Activated naive CD8-positive, alpha-beta T cell treated with anti-CD3 and anti-CD28 coated beads, Interleukin-2, amount 50 U/mL, for 24 hours (primary cell): ENCODE measurements around the gene PADI6.

Experiments
- ATAC-seq: fragments of 150-1000 bp; cut with Tn5 transposase; one replicate; pipeline ENCODE4 v1.10.0; 2021
- DNase-seq: peaks from one replicate; pipeline ENCODE4 v3.0.0; 2021
- H3K27ac Mint-ChIP-seq: one replicate; pipeline ENCODE4 v1.8.0; 2021; ENCODE audit warnings: mild to moderate bottlenecking, mixed read lengths
- H3K27me3 Mint-ChIP-seq: one replicate; pipeline ENCODE4 v1.8.0; 2021; ENCODE audit warnings: mixed read lengths
- H3K36me3 Mint-ChIP-seq: one replicate; pipeline ENCODE4 v1.8.0; 2021; ENCODE audit warnings: low read depth, mixed read lengths
- H3K4me1 Mint-ChIP-seq: one replicate; pipeline ENCODE4 v1.8.0; 2021; ENCODE audit warnings: mixed read lengths
- H3K4me3 Mint-ChIP-seq: one replicate; pipeline ENCODE4 v1.8.0; 2021; ENCODE audit warnings: mild to moderate bottlenecking, moderate library complexity, mixed read lengths
- H3K9me3 Mint-ChIP-seq: one replicate; pipeline ENCODE4 v1.8.0; 2021; ENCODE audit warnings: mixed read lengths

PADI6 gene

GRCh38 chr1:17348593-17349234, 23.3 kb upstream of the PADI6 start:
- H3K36me3 Mint-ChIP-seq, result no peaks in the 10 kb centered on the region
- H3K27me3 Mint-ChIP-seq, result no peaks in the 10 kb centered on the region
- ATAC-seq (no peak), DNase-seq (no peak)
- no peak overlapping the region for H3K4me3 Mint-ChIP-seq
- no peak overlapping the region for H3K27ac Mint-ChIP-seq
- peaks cover 8% of the 10 kb centered on the region for H3K4me1 Mint-ChIP-seq
- H3K9me3 Mint-ChIP-seq, result peaks cover 3% of the 10 kb centered on the region

- H3K9me3 Mint-ChIP-seq, result no peaks in the 10 kb centered on the region
- H3K27ac Mint-ChIP-seq, result peak overlapping the region; percentile 7
- H3K4me1 Mint-ChIP-seq, result peaks cover 8% of the 10 kb centered on the region
- ATAC-seq, result no peak
- H3K27me3 Mint-ChIP-seq, result no peaks in the 10 kb centered on the region
- H3K36me3 Mint-ChIP-seq, result no peaks in the 10 kb centered on the region
- H3K4me3 Mint-ChIP-seq, result no peak overlapping the region
- no peak for DNase-seq
Observed at GRCh38 chr1:17350083-17350482, 21.9 kb upstream of the PADI6 start.

DNA sequence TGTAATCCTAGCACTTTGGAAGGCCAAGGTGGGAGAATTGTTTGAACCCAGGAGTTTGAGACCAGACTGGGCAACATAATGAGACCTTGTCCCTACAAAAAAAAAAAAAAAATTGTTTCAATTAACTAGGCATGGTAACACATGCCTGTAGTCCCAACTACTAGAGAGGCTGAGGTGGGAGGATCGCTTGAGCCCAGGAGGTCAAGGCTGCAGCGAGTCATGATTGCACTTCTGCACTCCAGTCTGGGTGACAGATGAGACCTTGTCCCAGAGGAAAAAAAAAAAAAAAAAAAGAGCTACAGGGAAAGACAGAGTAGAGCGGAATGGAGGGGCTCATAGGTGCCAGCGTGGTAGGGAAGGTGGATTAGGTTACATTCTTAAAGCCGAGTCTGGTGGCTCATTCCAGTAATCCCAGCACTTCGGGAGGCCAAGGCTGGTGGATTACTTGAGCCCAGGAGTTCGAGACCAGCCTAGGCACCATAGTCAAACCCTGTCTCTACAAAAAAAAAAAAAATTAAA, 21.0 kb upstream of the PADI6 start:
- ATAC-seq (no peak), DNase-seq (no peak)
- Mint-ChIP-seq H3K27me3 (no peaks in the 10 kb centered on the region), H3K27ac (no peak overlapping the region), H3K36me3 (no peaks in the 10 kb centered on the region), H3K4me3 (no peak overlapping the region), H3K9me3 (no peaks in the 10 kb centered on the region), H3K4me1 (peaks cover 12% of the 10 kb centered on the region)

DNA sequence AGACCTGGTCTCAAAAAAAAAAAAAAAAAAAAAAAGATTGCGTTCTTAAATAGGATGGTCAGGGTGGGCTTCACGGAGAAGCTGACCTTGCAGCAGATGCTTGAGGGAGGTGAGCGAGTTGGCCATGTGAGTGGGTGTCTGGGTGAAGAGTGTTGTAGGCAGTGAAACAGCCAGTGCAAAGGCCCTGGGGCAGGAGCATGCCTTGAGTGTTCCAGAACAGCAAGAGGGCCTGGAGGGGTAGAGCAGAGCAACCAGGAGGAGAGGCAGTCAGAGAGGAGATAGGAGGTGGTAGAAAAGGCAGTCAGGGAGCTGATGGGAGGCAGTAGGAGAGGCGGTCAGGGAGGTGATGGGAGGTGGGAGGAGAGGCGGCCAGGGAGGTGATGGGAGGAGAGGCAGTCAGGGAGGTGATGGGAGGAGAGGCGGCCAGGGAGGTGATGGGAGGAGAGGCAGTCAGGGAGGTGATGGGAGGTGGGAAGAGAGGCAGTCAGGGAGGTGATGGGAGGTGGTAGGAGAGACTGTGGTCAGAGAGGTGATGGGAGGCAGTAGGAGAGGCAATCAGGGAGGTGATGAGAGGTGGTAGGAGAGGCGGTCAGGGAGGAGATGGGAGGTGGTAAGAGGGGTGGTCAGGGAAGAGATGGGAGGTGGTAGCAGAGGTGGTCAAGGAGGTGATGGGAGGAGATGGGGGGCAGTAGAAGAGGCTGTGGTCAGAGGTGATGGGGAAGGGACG, 20.2 kb upstream of the PADI6 start:
- no peak overlapping the region for H3K27ac Mint-ChIP-seq
- no peak for ATAC-seq

DNA sequence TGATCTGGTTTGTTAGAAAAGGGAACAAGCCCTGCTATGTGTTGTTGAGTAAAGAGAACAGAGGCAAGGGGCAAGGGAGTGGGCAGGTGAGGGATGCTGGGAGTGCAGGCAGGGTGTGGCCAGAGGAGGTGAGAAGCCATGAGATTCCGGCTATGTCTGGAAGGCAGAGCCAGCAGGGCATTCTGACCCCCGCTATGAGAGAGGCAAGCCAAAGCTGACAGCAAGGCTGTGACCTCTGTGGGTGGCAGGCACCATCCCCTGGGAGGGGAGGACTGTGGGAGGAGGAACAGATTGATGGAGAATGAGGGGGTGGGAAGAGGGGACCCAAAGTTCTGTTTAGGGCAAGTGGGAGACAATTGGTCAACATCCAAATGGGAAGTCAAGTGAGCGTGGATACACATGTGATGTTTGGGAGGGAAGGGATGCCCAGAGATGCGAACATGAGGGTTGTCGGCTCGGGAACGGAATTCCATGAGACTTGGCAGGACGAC, 19.5 kb upstream of the PADI6 start:
- H3K9me3 Mint-ChIP-seq, result no peaks in the 10 kb centered on the region
- no peaks in the 10 kb centered on the region for H3K27me3 Mint-ChIP-seq
- H3K36me3 Mint-ChIP-seq, result no peaks in the 10 kb centered on the region
- H3K4me3 Mint-ChIP-seq, result no peak overlapping the region
- H3K27ac Mint-ChIP-seq, result no peak overlapping the region
- no peak for ATAC-seq
- no peak for DNase-seq
- peaks cover 21% of the 10 kb centered on the region for H3K4me1 Mint-ChIP-seq

More for the DNA sequence above, 20.2 kb upstream of the PADI6 start:
- Mint-ChIP-seq H3K9me3 (no peaks in the 10 kb centered on the region), H3K27me3 (no peaks in the 10 kb centered on the region), H3K36me3 (no peaks in the 10 kb centered on the region), H3K4me3 (no peak overlapping the region), H3K4me1 (peaks cover 20% of the 10 kb centered on the region)
- DNase-seq, result no peak

DNA sequence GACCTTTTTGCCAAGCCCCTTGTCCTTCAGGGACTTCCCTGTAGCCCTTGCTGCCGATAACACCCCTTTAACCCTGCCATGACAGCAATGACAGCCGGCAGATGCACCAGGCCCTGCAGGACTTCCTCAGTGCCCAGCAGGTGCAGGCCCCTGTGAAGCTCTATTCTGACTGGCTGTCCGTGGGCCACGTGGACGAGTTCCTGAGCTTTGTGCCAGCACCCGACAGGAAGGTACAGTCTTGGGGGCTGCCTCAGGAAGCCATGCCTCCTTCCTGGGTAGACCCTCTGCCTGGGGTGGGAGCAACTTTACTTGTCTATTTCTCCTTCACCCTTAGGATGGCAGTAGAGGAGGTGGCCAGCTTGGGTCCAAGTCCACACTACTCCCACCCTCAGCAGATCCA, 16.1 kb upstream of the PADI6 start:
- peak overlapping the region; percentile 66 for H3K4me3 Mint-ChIP-seq
- peak overlapping the region; percentile 64 for H3K27ac Mint-ChIP-seq
- ATAC-seq (peak; percentile 88), DNase-seq (peak; percentile 40)
- no peaks in the 10 kb centered on the region for H3K9me3 Mint-ChIP-seq
- H3K36me3 Mint-ChIP-seq, result no peaks in the 10 kb centered on the region
- no peaks in the 10 kb centered on the region for H3K27me3 Mint-ChIP-seq
- H3K4me1 Mint-ChIP-seq, result peaks cover 13% of the 10 kb centered on the region

GRCh38 chr1:17356387-17357026, 15.5 kb upstream of the PADI6 start:
- peak overlapping the region; percentile 64 for H3K27ac Mint-ChIP-seq
- H3K4me1 Mint-ChIP-seq, result peaks cover 13% of the 10 kb centered on the region
- H3K36me3 Mint-ChIP-seq, result no peaks in the 10 kb centered on the region
- DNase-seq (peak; percentile 39), ATAC-seq (peak; percentile 20)
- peak overlapping the region; percentile 66 for H3K4me3 Mint-ChIP-seq
- H3K9me3 Mint-ChIP-seq, result no peaks in the 10 kb centered on the region
- H3K27me3 Mint-ChIP-seq, result no peaks in the 10 kb centered on the region

DNA sequence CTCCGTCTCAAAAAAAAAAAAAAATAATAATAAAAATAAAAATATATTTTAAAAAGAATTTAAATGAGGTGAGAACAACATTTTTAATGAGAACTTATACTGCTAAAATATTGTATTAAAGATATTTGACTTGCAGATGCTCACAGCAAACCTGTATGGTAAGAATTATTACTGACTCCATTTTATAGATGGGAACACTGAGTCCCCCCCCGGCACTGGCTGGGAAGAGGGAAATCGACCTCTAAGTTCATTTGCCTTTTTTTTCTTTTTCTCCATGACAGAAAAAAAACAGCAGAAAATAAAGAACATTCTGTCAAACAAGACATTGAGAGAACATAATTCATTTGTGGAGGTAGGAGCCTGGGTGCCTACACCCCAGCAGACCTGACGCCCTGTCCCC, 13.4 kb upstream of the PADI6 start:
- no peak overlapping the region for H3K27ac Mint-ChIP-seq
- DNase-seq (no peak), ATAC-seq (no peak)
- H3K4me3 Mint-ChIP-seq, result no peak overlapping the region
- H3K27me3 Mint-ChIP-seq, result no peaks in the 10 kb centered on the region
- H3K9me3 Mint-ChIP-seq, result no peaks in the 10 kb centered on the region
- H3K4me1 Mint-ChIP-seq, result peaks cover 13% of the 10 kb centered on the region
- no peaks in the 10 kb centered on the region for H3K36me3 Mint-ChIP-seq

GRCh38 chr1:17359031-17359430, 13.0 kb upstream of the PADI6 start:
- no peak overlapping the region for H3K4me3 Mint-ChIP-seq
- no peak overlapping the region for H3K27ac Mint-ChIP-seq
- H3K27me3 Mint-ChIP-seq, result no peaks in the 10 kb centered on the region
- H3K4me1 Mint-ChIP-seq, result peaks cover 13% of the 10 kb centered on the region
- DNase-seq (no peak), ATAC-seq (no peak)
- no peaks in the 10 kb centered on the region for H3K9me3 Mint-ChIP-seq
- no peaks in the 10 kb centered on the region for H3K36me3 Mint-ChIP-seq

- Mint-ChIP-seq H3K4me3 (no peak overlapping the region), H3K27me3 (no peaks in the 10 kb centered on the region)
- no peak for DNase-seq
Observed at GRCh38 chr1:17359808-17360207, 12.2 kb upstream of the PADI6 start.

GRCh38 chr1:17360272-17360956, 11.6 kb upstream of the PADI6 start:
- no peaks in the 10 kb centered on the region for H3K9me3 Mint-ChIP-seq
- H3K4me1 Mint-ChIP-seq, result peaks cover 13% of the 10 kb centered on the region
- no peak overlapping the region for H3K4me3 Mint-ChIP-seq
- no peaks in the 10 kb centered on the region for H3K27me3 Mint-ChIP-seq
- ATAC-seq (no peak), DNase-seq (no peak)
- H3K36me3 Mint-ChIP-seq, result no peaks in the 10 kb centered on the region
- H3K27ac Mint-ChIP-seq, result no peak overlapping the region

More at GRCh38 chr1:17359808-17360207, 12.2 kb upstream of the PADI6 start:
- H3K36me3 Mint-ChIP-seq, result no peaks in the 10 kb centered on the region
- H3K27ac Mint-ChIP-seq, result no peak overlapping the region
- no peaks in the 10 kb centered on the region for H3K9me3 Mint-ChIP-seq
- peaks cover 13% of the 10 kb centered on the region for H3K4me1 Mint-ChIP-seq
- ATAC-seq, result no peak

DNA sequence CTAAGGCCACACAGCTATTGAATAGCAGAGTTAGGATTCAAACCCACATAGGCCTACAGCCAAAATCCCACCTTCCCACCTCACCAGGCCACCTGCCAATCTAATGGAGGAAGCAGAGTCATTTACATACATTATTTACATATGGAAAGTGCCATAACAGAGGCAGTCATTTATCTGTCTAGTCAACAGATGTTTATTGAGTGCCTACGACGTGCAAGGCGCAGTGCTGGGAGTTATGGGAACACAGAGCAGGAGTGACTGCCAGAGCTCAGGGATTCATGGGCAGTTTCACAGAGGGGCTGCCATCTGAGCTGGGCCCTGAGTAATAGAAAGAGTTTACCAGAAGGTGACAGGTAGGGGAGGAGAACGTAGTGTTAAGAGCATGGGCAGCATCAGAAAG, 10.3 kb upstream of the PADI6 start:
- H3K27me3 Mint-ChIP-seq, result no peaks in the 10 kb centered on the region
- H3K4me3 Mint-ChIP-seq, result no peak overlapping the region
- H3K36me3 Mint-ChIP-seq, result no peaks in the 10 kb centered on the region
- H3K27ac Mint-ChIP-seq, result no peak overlapping the region
- no peak for DNase-seq
- ATAC-seq, result no peak
- H3K4me1 Mint-ChIP-seq, result peaks cover 2% of the 10 kb centered on the region
- no peaks in the 10 kb centered on the region for H3K9me3 Mint-ChIP-seq

GRCh38 chr1:17363351-17363750, 8.6 kb upstream of the PADI6 start:
- Mint-ChIP-seq H3K4me3 (no peak overlapping the region), H3K9me3 (no peaks in the 10 kb centered on the region)
- no peak for ATAC-seq

GRCh38 chr1:17363771-17364170, 8.2 kb upstream of the PADI6 start:
- DNase-seq (no peak), ATAC-seq (no peak)
- Mint-ChIP-seq H3K9me3 (no peaks in the 10 kb centered on the region), H3K4me3 (no peak overlapping the region), H3K4me1 (no peaks in the 10 kb centered on the region), H3K27me3 (no peaks in the 10 kb centered on the region), H3K36me3 (no peaks in the 10 kb centered on the region), H3K27ac (no peak overlapping the region)

More at GRCh38 chr1:17363351-17363750, 8.6 kb upstream of the PADI6 start:
- no peaks in the 10 kb centered on the region for H3K36me3 Mint-ChIP-seq
- no peaks in the 10 kb centered on the region for H3K4me1 Mint-ChIP-seq
- H3K27ac Mint-ChIP-seq, result no peak overlapping the region
- H3K27me3 Mint-ChIP-seq, result no peaks in the 10 kb centered on the region
- DNase-seq, result no peak
